Stomach smooth muscle (tissue), 2 donors: ENCODE results near the gene ZNF274.
A peak's percentile ranks its signal among the peaks of the same experiment; 100 is the strongest.

Source experiments
- H3K27ac ChIP-seq: one replicate; pipeline ENCODE4 v1.7.0; 2013; ENCODE audit warnings: mild to moderate bottlenecking, low read length, inconsistent platforms
- H3K27me3 ChIP-seq, 2 donors: one replicate each; pipeline ENCODE4 v1.7.0; 2013; ENCODE audit warnings: low read length in 2 of 2; ENCODE audit not compliant: insufficient read depth in 2 of 2, control insufficient read depth in 1 of 2
- H3K36me3 ChIP-seq, 2 donors: one replicate each; pipeline ENCODE4 v1.7.0; 2013; ENCODE audit warnings: low read length in 2 of 2; ENCODE audit not compliant: control insufficient read depth in 2 of 2, insufficient read depth in 2 of 2
- H3K4me1 ChIP-seq: one replicate; pipeline ENCODE4 v1.7.0; 2013; ENCODE audit warnings: low read length; ENCODE audit not compliant: control insufficient read depth, insufficient read depth
- H3K4me3 ChIP-seq, 2 donors: one replicate each; pipeline ENCODE4 v1.7.0; 2013; ENCODE audit warnings: low read length in 2 of 2
- H3K9ac ChIP-seq, 2 donors: one replicate each; pipeline ENCODE4 v1.7.0; 2013; ENCODE audit warnings: low read length in 2 of 2, mild to moderate bottlenecking in 1 of 2
- H3K9me3 ChIP-seq, 2 donors: one replicate each; pipeline ENCODE4 v1.7.0; 2013; ENCODE audit warnings: low read length in 2 of 2; ENCODE audit not compliant: control insufficient read depth in 2 of 2
- donor health status: healthy.
- donor health status: Pancreatic carcinoma.

Gene ZNF274

GRCh38 chr19:58166708-58167280, 16.1 kb upstream of the ZNF274 start:
- Histone ChIP-seq H3K27ac (no peak overlapping the region), H3K4me3 (peak overlapping the region in 1 of 2 donors; percentile 3), H3K4me1 (no peaks in the 10 kb centered on the region), H3K9me3 (peaks cover 29 to 62% of the 10 kb centered on the region in 2 donors), H3K9ac (no peak overlapping the region), H3K27me3 (no peaks in the 10 kb centered on the region), H3K36me3 (no peaks in the 10 kb centered on the region)

- no peak overlapping the region for H3K9ac ChIP-seq
- peaks cover 22 to 47% of the 10 kb centered on the region in 2 donors for H3K9me3 ChIP-seq
- no peaks in the 10 kb centered on the region for H3K4me1 ChIP-seq
Measured at GRCh38 chr19:58170860-58171259, 12.0 kb upstream of the ZNF274 start.

GRCh38 chr19:58181902-58182576, 822 bp upstream of the ZNF274 start:
- Histone ChIP-seq H3K4me1 (peaks cover 14% of the 10 kb centered on the region), H3K9ac (no peak overlapping the region), H3K27ac (peak overlapping the region; percentile 91), H3K4me3 (peak overlapping the region; percentile 56 to 95), H3K27me3 (no peaks in the 10 kb centered on the region), H3K9me3 (peaks cover 37 to 72% of the 10 kb centered on the region in 2 donors), H3K36me3 (peaks cover 19 to 21% of the 10 kb centered on the region in 2 donors)

More at GRCh38 chr19:58170860-58171259, 12.0 kb upstream of the ZNF274 start:
- H3K36me3 ChIP-seq = no peaks in the 10 kb centered on the region
- H3K27me3 ChIP-seq = no peaks in the 10 kb centered on the region
- no peak overlapping the region for H3K4me3 ChIP-seq
- no peak overlapping the region for H3K27ac ChIP-seq

GRCh38 chr19:58182577-58182988, 278 bp upstream of the ZNF274 start:
- Histone ChIP-seq H3K9me3 (peaks cover 33 to 73% of the 10 kb centered on the region in 2 donors), H3K4me1 (peaks cover 14% of the 10 kb centered on the region), H3K27ac (peak overlapping the region; percentile 91), H3K27me3 (no peaks in the 10 kb centered on the region), H3K36me3 (peaks cover 25 to 26% of the 10 kb centered on the region in 2 donors), H3K9ac (no peak overlapping the region), H3K4me3 (peak overlapping the region; percentile 56 to 95)

GRCh38 chr19:58183817-58184215, 955 bp downstream of the ZNF274 start:
- no peaks in the 10 kb centered on the region for H3K27me3 ChIP-seq
- H3K4me3 ChIP-seq = peak overlapping the region; percentile 78 to 95
- peak overlapping the region; percentile 91 for H3K27ac ChIP-seq
- peaks cover 29 to 74% of the 10 kb centered on the region in 2 donors for H3K9me3 ChIP-seq
- H3K9ac ChIP-seq = peak overlapping the region; percentile 66 to 96
- H3K4me1 ChIP-seq = peaks cover 14% of the 10 kb centered on the region
- H3K36me3 ChIP-seq = peaks cover 27 to 30% of the 10 kb centered on the region in 2 donors

- H3K9ac ChIP-seq = no peak overlapping the region
- H3K4me3 ChIP-seq = peak overlapping the region in 1 of 2 donors; percentile 5
- H3K4me1 ChIP-seq = no peaks in the 10 kb centered on the region
- no peak overlapping the region for H3K27ac ChIP-seq
- no peaks in the 10 kb centered on the region for H3K27me3 ChIP-seq
- peaks cover 63 to 87% of the 10 kb centered on the region in 2 donors for H3K9me3 ChIP-seq
- H3K36me3 ChIP-seq = peaks cover 62 to 67% of the 10 kb centered on the region in 2 donors
Measured at GRCh38 chr19:58196901-58197616, 14.2 kb downstream of the ZNF274 start.

GRCh38 chr19:58203814-58204475, 21.1 kb downstream of the ZNF274 start:
- no peak overlapping the region for H3K4me3 ChIP-seq
- no peak overlapping the region for H3K27ac ChIP-seq
- H3K9ac ChIP-seq = no peak overlapping the region
- no peaks in the 10 kb centered on the region for H3K4me1 ChIP-seq
- H3K9me3 ChIP-seq = peaks cover 62 to 98% of the 10 kb centered on the region in 2 donors
- H3K27me3 ChIP-seq = no peaks in the 10 kb centered on the region
- H3K36me3 ChIP-seq = peaks cover 61 to 65% of the 10 kb centered on the region in 2 donors

GRCh38 chr19:58204566-58204965, 21.7 kb downstream of the ZNF274 start:
- Histone ChIP-seq H3K4me3 (peak overlapping the region in 1 of 2 donors; percentile 12), H3K27ac (no peak overlapping the region), H3K27me3 (no peaks in the 10 kb centered on the region), H3K9ac (no peak overlapping the region), H3K4me1 (no peaks in the 10 kb centered on the region), H3K36me3 (peaks cover 65 to 72% of the 10 kb centered on the region in 2 donors), H3K9me3 (peaks cover 66 to 98% of the 10 kb centered on the region in 2 donors)

GRCh38 chr19:58209577-58209976, 26.7 kb downstream of the ZNF274 start:
- Histone ChIP-seq H3K4me1 (no peaks in the 10 kb centered on the region), H3K27ac (no peak overlapping the region), H3K4me3 (peak overlapping the region; percentile 8 to 29), H3K36me3 (peaks cover 81 to 82% of the 10 kb centered on the region in 2 donors), H3K9ac (no peak overlapping the region), H3K27me3 (no peaks in the 10 kb centered on the region), H3K9me3 (peaks cover 72 to 98% of the 10 kb centered on the region in 2 donors)

- Histone ChIP-seq H3K27ac (no peak overlapping the region), H3K4me3 (peak overlapping the region; percentile 15 to 49), H3K27me3 (no peaks in the 10 kb centered on the region), H3K36me3 (peaks cover 59 to 61% of the 10 kb centered on the region in 2 donors), H3K9ac (no peak overlapping the region), H3K9me3 (peaks cover 67 to 97% of the 10 kb centered on the region in 2 donors), H3K4me1 (no peaks in the 10 kb centered on the region)
Measured at GRCh38 chr19:58212336-58213074, 29.6 kb downstream of the ZNF274 start.
